Trophoblast cell (in vitro differentiated cells and primary cell): ENCODE results near the gene POMGNT1.

ENCODE experiments used
- DNase-seq, 2 donors: peaks; one replicate each; pipeline ENCODE4 v3.0.0-alpha.2; 2016
- H2AFZ ChIP-seq: 2 replicates; pipeline ENCODE4 v1.6.1; 2013; ENCODE audit warnings: low read length, moderate library complexity, mild to moderate bottlenecking; ENCODE audit not compliant: insufficient read depth, poor library complexity
- H2AK5ac ChIP-seq: 2 replicates; pipeline ENCODE4 v1.6.1; 2013; ENCODE audit warnings: mild to moderate bottlenecking, low read length
- H2BK120ac ChIP-seq: 2 replicates; pipeline ENCODE4 v1.6.1; 2013; ENCODE audit warnings: low read length, mild to moderate bottlenecking, moderate library complexity; ENCODE audit not compliant: insufficient read depth, poor library complexity
- H2BK12ac ChIP-seq: 2 replicates; pipeline ENCODE4 v1.6.1; 2013; ENCODE audit warnings: mild to moderate bottlenecking, low read length, moderate library complexity
- H2BK5ac ChIP-seq: 2 replicates; pipeline ENCODE4 v1.6.1; 2013; ENCODE audit warnings: low read length, low read depth, moderate library complexity, mild to moderate bottlenecking; ENCODE audit not compliant: poor library complexity
- H3K14ac ChIP-seq: 2 replicates; pipeline ENCODE4 v1.6.1; 2013; ENCODE audit warnings: mild to moderate bottlenecking, low read length
- H3K18ac ChIP-seq: 2 replicates; pipeline ENCODE4 v1.6.1; 2013; ENCODE audit warnings: mild to moderate bottlenecking, low read length
- H3K23ac ChIP-seq: 2 replicates; pipeline ENCODE4 v1.6.1; 2013; ENCODE audit warnings: low read length
- H3K27ac ChIP-seq: 2 replicates; pipeline ENCODE4 v1.5.1; 2013; ENCODE audit warnings: low read depth, mild to moderate bottlenecking, inconsistent platforms, low read length, moderate library complexity
- H3K27me3 ChIP-seq: 2 replicates; pipeline ENCODE4 v1.6.1; 2013; ENCODE audit warnings: inconsistent platforms, mild to moderate bottlenecking, low read length, moderate library complexity; ENCODE audit not compliant: insufficient read depth
- H3K36me3 ChIP-seq, 2 experiments: 1 replicate in 1 of 2; 2 replicates in 1 of 2; pipeline ENCODE4 v1.6.1; 2013; ENCODE audit warnings: low read length in 2 of 2, mild to moderate bottlenecking in 2 of 2, moderate library complexity in 1 of 2; ENCODE audit not compliant: insufficient read depth in 2 of 2, control insufficient read depth in 1 of 2
- H3K4ac ChIP-seq: 2 replicates; pipeline ENCODE4 v1.6.1; 2013; ENCODE audit warnings: low read depth, mild to moderate bottlenecking, low read length, moderate library complexity
- H3K4me1 ChIP-seq, 2 experiments: 1 replicate in 1 of 2; 2 replicates in 1 of 2; pipeline ENCODE4 v1.6.1; 2013; ENCODE audit warnings: low read length in 2 of 2, mild to moderate bottlenecking in 2 of 2, moderate library complexity in 1 of 2; ENCODE audit not compliant: insufficient read depth in 2 of 2, control insufficient read depth in 1 of 2
- H3K4me2 ChIP-seq: 2 replicates; pipeline ENCODE4 v1.6.1; 2013; ENCODE audit warnings: inconsistent platforms, mild to moderate bottlenecking, low read length, moderate library complexity
- H3K4me3 ChIP-seq: 2 replicates; pipeline ENCODE4 v1.5.1; 2013; ENCODE audit warnings: mild to moderate bottlenecking, low read depth, low read length, inconsistent platforms
- H3K79me1 ChIP-seq: one replicate; pipeline ENCODE4 v1.6.1; 2013; ENCODE audit warnings: low read length
- H3K79me2 ChIP-seq: 2 replicates; pipeline ENCODE4 v1.6.1; 2013; ENCODE audit warnings: low read length, mild to moderate bottlenecking; ENCODE audit not compliant: control insufficient read depth, insufficient read depth, poor library complexity
- H3K9ac ChIP-seq: 2 replicates; pipeline ENCODE4 v1.6.1; 2013; ENCODE audit warnings: mild to moderate bottlenecking, low read length
- H3K9me3 ChIP-seq: 2 replicates; pipeline ENCODE4 v1.6.1; 2013; ENCODE audit warnings: low read depth, mild to moderate bottlenecking, control low read depth, inconsistent platforms, low read length; ENCODE audit not compliant: insufficient read depth
- H4K12ac ChIP-seq: 2 replicates; pipeline ENCODE4 v1.6.1; 2013; ENCODE audit warnings: low read depth, mild to moderate bottlenecking, low read length, moderate library complexity
- H4K8ac ChIP-seq: 2 replicates; pipeline ENCODE4 v1.6.1; 2013; ENCODE audit warnings: low read depth, mild to moderate bottlenecking, low read length, moderate library complexity
- H4K91ac ChIP-seq: one replicate; pipeline ENCODE4 v1.6.1; 2013; ENCODE audit warnings: low read depth, mild to moderate bottlenecking, low read length, moderate library complexity
- WGBS: extraction: QIAGEN DNeasy Blood & Tissue Kit; methylation state at CpG from one replicate; pipeline ENCODE4 v1.1.7; 2013; ENCODE audit warnings: missing lambda C conversion rate; ENCODE audit not compliant: insufficient read length, insufficient coverage; ENCODE audit errors: extremely low coverage; 5-methylcytosine and 5-hydroxymethylcytosine counted together

POMGNT1 gene

GRCh38 chr1:46211051-46211450 lies 12.8 kb upstream of the POMGNT1 start:
- peak overlapping the region; percentile 79 for H2BK120ac ChIP-seq
- peaks cover 9% of the 10 kb centered on the region for H3K79me1 ChIP-seq
- no peak overlapping the region for H4K12ac ChIP-seq
- DNase-seq: peak; percentile 70 to 88
- H3K18ac ChIP-seq: peak overlapping the region; percentile 46
- H3K27ac ChIP-seq: peak overlapping the region; percentile 76
- peak overlapping the region; percentile 52 for H3K4ac ChIP-seq
- peak overlapping the region; percentile 86 for H2BK5ac ChIP-seq
- H3K14ac ChIP-seq: no peak overlapping the region
- peak overlapping the region; percentile 39 for H4K8ac ChIP-seq
- H3K79me2 ChIP-seq: no peaks in the 10 kb centered on the region
- H3K36me3 ChIP-seq: no peaks in the 10 kb centered on the region
- WGBS: no CpG with 5 or more reads among the region's 2 CpGs
- H3K4me3 ChIP-seq: no peak overlapping the region
- peak overlapping the region; percentile 52 for H2BK12ac ChIP-seq
- no peak overlapping the region for H3K4me2 ChIP-seq
- H3K23ac ChIP-seq: no peak overlapping the region
- no peaks in the 10 kb centered on the region for H3K27me3 ChIP-seq
- H3K9me3 ChIP-seq: no peaks in the 10 kb centered on the region
- peak overlapping the region; percentile 81 for H4K91ac ChIP-seq
- H3K4me1 ChIP-seq: peaks cover 13% of the 10 kb centered on the region in 2 experiments
- H2AK5ac ChIP-seq: no peak overlapping the region
- no peak overlapping the region for H3K9ac ChIP-seq
- H2AFZ ChIP-seq: no peak overlapping the region

- no peaks in the 10 kb centered on the region for H3K27me3 ChIP-seq
- no peaks in the 10 kb centered on the region for H3K9me3 ChIP-seq
- H4K12ac ChIP-seq: no peak overlapping the region
- no peak overlapping the region for H3K4me3 ChIP-seq
- H3K27ac ChIP-seq: peak overlapping the region; percentile 76
- H2BK120ac ChIP-seq: peak overlapping the region; percentile 91
- peak overlapping the region; percentile 57 for H3K14ac ChIP-seq
- H3K18ac ChIP-seq: peak overlapping the region; percentile 68
- no peak for DNase-seq
- no peak overlapping the region for H3K4me2 ChIP-seq
- H3K9ac ChIP-seq: no peak overlapping the region
- peak overlapping the region; percentile 81 for H4K91ac ChIP-seq
- no peak overlapping the region for H3K23ac ChIP-seq
- peaks cover 9% of the 10 kb centered on the region for H3K79me1 ChIP-seq
- no peaks in the 10 kb centered on the region for H3K79me2 ChIP-seq
- H2AK5ac ChIP-seq: peak overlapping the region; percentile 68
- peaks cover 16 to 17% of the 10 kb centered on the region in 2 experiments for H3K4me1 ChIP-seq
- H3K36me3 ChIP-seq: no peaks in the 10 kb centered on the region
- no CpG with 5 or more reads among the region's 3 CpGs for WGBS
- peak overlapping the region; percentile 52 for H3K4ac ChIP-seq
- H2BK5ac ChIP-seq: peak overlapping the region; percentile 86
- H2AFZ ChIP-seq: no peak overlapping the region
- peak overlapping the region; percentile 94 for H2BK12ac ChIP-seq
- peak overlapping the region; percentile 50 for H4K8ac ChIP-seq
Measured at GRCh38 chr1:46210561-46210960, 12.3 kb upstream of the POMGNT1 start.

- H3K4ac ChIP-seq: no peak overlapping the region
- no peak overlapping the region for H3K27ac ChIP-seq
- H4K12ac ChIP-seq: no peak overlapping the region
- no peak overlapping the region for H2AFZ ChIP-seq
- H4K8ac ChIP-seq: no peak overlapping the region
- no peak overlapping the region for H3K14ac ChIP-seq
- no peak overlapping the region for H3K9ac ChIP-seq
- H3K4me3 ChIP-seq: no peak overlapping the region
- peaks cover 10% of the 10 kb centered on the region for H3K79me1 ChIP-seq
- peaks cover 3% of the 10 kb centered on the region for H3K79me2 ChIP-seq
- no peak overlapping the region for H3K18ac ChIP-seq
- H3K27me3 ChIP-seq: no peaks in the 10 kb centered on the region
- H4K91ac ChIP-seq: peak overlapping the region; percentile 51
- no peaks in the 10 kb centered on the region for H3K36me3 ChIP-seq
- H2BK5ac ChIP-seq: no peak overlapping the region
- no CpG with 5 or more reads among the region's 2 CpGs for WGBS
- H2BK120ac ChIP-seq: peak overlapping the region; percentile 50
- H3K9me3 ChIP-seq: no peaks in the 10 kb centered on the region
- H3K23ac ChIP-seq: no peak overlapping the region
- H3K4me2 ChIP-seq: no peak overlapping the region
- no peak for DNase-seq
- H2AK5ac ChIP-seq: no peak overlapping the region
- H3K4me1 ChIP-seq: peaks cover 15 to 16% of the 10 kb centered on the region in 2 experiments
- H2BK12ac ChIP-seq: no peak overlapping the region
Measured at GRCh38 chr1:46206399-46206798, 8.2 kb upstream of the POMGNT1 start.

GRCh38 chr1:46205791-46206190 lies 7.6 kb upstream of the POMGNT1 start:
- Histone ChIP-seq H2BK5ac (no peak overlapping the region), H3K27me3 (no peaks in the 10 kb centered on the region), H2BK12ac (no peak overlapping the region), H3K27ac (no peak overlapping the region), H4K91ac (no peak overlapping the region), H3K4me2 (no peak overlapping the region), H3K23ac (no peak overlapping the region), H3K4me1 (peaks cover 10 to 11% of the 10 kb centered on the region in 2 experiments), H4K8ac (peak overlapping the region; percentile 16), H4K12ac (no peak overlapping the region), H3K9me3 (no peaks in the 10 kb centered on the region), H2BK120ac (no peak overlapping the region), H3K18ac (no peak overlapping the region), H3K4me3 (no peak overlapping the region), H3K79me2 (peaks cover 3% of the 10 kb centered on the region), H2AFZ (no peak overlapping the region), H3K4ac (no peak overlapping the region), H2AK5ac (peak overlapping the region; percentile 64), H3K79me1 (peaks cover 9% of the 10 kb centered on the region), H3K14ac (peak overlapping the region; percentile 40), H3K36me3 (no peaks in the 10 kb centered on the region), H3K9ac (no peak overlapping the region)
- no peak for DNase-seq
- no CpG with 5 or more reads among the region's 3 CpGs for WGBS
